Dedifferentiated amniotic fluid mesenchymal stem cell (primary cell): Measurements from ENCODE around the gene ITGB1BP1.

Experiments
- DNase-seq: peaks from one replicate; pipeline ENCODE4 v3.0.0-alpha.2; 2016; ENCODE audit errors: extremely low spot score

Gene ITGB1BP1

DNA sequence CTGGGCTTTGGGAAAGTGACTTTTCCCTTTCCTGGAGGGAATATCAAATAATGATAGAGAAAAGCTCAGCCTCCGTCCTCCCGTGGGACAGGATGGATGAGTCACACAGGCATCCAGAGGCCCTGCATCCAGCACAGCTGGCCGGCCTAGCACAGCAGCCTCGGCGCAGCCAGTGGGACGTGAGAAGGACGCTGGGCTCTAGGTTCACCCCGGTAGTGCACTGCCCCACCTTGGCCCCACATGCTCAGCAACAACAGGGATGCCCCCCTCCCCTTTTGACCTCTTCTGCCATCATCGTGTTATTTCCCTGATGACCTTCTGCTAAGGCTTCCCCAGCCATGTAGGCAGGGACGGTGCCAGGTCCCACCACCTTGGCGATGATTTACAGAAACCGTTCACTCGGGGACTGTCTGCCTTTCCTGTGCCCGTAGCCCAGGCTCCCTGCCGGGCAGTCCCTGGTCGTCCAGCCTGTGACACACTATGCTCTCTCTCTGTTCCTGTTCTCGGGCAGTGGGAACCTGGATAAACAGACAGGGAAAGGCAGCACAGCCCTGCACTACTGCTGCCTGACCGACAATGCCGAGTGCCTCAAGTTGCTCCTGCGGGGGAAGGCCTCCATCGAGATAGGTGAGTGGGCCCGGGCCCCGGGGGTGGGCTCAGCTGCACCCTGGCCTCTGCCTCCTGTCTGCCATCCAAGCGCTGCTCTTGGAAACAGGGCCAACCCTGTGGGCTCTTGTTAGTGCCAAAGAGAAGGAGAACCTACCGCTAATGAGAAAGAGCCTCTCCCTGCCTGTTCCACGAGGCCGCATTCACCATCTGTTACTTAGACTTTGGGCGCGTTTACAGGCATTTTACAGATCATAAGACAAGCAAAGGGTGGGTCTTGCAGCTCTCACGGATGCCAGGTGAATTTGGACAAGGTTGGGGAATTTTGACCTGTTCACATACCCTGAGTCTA lies 44.6 kb downstream of the ITGB1BP1 start:
- DNase-seq: peak; percentile 69

DNA sequence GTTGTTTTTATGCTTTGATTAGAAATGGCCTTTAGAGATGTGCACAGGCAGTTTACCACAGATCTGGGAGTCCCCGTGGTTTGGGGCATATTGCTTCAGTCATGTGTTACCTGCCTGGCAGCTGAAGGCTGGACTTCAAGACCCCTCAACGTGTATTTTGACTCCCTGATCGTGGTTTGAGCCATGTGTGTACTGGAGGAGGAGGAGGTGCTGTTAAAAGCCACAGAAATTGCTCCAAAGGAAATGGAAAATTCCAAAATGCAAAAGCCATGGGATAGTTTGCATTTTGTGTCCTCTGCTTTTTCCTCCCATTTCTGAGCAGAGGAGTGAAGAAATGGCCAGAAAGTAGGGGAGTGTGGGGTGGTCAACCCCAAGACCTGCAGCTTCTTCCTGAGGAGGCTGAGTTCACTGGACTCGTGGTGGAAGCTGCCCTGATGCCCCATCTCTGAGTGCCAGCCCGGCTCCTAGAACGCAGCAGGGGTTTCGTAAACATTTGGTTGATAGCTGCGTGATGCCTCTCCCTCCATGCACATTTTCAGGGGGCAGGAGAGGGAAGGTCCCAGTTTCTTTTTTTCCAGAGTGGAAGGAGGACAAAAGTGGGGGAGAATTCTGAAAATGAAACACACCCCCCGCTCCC lies 45.7 kb downstream of the ITGB1BP1 start:
- DNase-seq: no peak

DNA sequence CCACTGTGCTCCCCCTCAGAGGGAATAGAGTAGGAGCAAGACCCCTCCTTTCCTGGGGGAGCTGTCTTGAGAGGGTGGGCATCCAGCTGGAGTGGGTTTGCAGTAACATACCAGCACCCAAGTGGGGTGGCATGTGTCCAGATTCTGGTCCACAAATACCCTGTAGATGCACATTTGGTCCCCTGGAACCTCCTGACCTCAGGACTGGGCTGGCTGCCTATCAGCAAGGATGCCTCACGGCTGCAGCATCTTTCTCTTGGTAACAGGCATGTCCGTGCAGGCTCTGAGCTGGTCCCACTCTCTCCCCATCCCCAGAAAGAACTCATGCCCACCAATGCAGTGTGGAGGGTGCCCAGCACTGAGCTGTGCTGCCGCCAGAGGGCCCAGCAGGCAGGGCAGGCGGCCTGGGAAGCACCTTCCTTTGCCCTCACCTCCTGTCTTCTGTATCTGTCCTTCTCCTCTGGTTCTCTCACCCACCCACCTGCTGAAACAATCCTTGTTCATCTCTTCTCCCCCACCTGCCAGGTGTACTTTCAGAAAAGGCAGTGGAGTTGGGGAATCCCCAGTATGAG lies 47.4 kb downstream of the ITGB1BP1 start:
- DNase-seq: no peak

DNA sequence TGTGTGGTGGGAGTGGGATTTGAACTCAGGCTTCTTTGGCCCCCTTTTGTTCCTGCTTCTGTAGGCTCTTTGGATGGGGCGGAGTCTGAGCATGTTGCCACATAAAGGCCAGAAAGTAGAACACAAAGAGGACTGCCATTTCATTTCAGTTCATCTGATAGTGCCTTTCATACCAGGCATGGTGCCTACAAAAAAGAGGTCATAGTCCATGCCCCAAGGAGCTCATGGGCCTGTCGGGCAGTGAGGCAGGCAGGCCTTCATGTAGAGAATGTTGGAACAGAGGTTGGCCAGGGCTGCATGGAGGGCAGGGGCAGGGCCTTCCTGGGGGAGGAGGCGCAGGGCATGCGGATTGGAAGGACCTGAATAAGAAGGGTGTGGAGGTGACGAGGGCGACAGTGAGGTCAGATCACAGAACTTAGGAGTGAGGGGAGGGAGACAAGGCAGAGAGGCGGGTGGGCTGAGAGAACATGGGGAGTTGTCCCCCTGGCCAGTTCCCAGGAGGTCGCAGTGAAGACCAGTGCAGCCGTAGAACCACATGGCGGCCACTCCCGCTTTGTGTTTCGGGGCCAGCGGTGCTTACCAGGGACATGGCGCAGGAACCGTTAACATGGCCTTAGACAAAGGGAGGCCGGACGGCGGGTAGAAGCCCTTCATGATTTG lies 49.1 kb downstream of the ITGB1BP1 start:
- DNase-seq: no peak

DNA sequence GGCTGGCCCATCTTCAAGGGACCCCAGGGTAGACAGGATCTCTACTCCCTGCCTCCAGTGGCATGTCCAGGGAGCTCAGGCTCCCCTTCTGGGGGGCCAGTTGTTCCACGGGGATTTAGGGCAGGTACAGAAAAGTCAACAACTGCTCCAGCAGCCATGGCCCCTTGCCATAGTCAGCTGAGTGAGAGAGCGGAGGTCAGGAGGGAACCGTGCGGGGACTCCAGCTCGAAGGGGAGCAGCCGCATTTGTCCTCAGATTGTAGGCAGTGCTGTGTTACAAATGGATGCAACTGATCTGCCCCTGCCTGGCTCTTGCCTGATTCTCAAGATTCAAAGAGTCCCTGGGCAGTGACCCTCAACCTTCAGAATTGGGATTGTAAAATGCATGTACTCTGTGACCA lies 49.9 kb downstream of the ITGB1BP1 start:
- DNase-seq: no peak

DNA sequence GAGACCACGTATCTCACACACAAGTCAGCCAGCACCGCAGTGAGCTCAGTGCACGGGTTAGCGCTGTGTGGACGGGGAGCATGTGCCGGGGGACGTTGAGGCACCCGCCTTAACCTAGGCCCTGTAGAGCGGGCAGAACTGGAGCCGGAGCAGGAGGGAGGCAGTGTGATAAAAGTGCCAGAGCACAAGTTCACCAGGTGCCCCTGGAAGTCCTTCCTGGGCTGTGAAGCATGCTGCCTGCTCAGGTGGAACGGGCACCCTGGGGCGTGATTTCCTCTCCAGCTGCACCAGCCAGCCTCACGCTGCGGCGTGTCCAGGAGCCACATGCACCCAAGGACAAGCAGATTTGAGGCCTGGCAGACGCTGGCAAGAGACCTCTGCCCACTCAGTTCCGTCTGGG lies 50.3 kb downstream of the ITGB1BP1 start:
- no peak for DNase-seq

DNA sequence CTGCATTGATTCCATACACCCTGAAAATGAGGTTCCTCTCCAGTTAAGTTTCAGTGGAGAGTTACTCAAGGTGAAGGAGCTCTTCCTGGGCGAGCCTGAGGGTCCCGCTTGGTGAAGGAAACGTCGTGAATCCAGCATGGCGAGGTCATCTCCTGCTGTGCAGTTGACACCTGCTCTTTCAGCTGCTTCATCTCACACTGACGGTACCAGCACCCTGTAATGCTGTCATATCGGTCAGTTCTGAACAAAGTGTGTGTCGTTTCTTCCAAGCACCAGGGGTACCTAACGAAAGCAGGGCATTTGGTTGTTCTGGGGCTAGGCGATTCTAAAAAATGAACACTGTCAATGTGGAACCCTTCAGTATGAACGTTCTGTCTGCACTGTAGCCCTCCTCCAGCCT lies 52.6 kb downstream of the ITGB1BP1 start:
- no peak for DNase-seq

DNA sequence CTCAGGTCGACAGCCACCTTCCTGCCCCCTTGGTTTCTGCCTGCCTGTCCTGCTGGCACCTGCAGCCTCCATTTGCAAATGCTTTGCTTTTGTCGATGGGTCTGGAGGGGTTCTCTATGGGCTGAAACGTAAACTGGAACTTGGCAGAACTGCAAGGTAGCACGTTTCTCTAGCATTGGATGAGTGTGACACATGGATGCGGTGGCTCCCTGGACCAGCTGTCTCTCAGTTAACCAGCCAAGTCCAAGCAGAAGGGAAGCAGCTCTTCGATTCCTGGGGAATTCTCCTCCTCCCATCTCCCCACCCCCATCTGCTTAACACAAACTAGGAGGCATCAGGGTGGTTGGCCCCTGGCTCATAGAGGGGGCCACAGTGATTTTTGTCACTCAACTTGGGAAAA lies 57.3 kb downstream of the ITGB1BP1 start:
- no peak for DNase-seq

DNA sequence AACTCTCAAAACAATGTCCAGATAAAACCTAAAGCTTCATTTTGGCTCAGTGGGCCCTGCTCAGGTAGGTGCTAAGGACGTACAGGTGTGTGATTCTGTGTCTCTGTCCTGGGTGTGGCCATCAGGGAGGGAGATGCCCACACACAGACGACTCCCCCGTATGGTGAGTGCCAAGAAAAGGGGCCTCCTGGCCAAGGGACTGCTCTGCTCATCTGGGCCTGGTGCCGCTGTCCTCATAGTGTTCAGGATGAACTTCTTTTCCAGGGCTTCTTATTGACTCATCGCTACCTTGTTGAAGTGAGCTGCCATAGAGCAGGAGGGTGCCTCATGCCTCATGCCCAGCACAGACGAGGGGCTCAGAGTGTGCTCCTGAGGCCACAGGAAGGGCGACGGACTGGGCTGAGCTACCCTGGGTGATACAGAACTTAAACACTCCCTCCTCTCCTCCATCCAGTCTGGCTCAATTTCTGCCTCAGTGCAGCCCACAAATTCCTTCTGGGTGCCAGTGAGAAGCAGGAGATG lies 57.8 kb downstream of the ITGB1BP1 start:
- DNase-seq: no peak

DNA sequence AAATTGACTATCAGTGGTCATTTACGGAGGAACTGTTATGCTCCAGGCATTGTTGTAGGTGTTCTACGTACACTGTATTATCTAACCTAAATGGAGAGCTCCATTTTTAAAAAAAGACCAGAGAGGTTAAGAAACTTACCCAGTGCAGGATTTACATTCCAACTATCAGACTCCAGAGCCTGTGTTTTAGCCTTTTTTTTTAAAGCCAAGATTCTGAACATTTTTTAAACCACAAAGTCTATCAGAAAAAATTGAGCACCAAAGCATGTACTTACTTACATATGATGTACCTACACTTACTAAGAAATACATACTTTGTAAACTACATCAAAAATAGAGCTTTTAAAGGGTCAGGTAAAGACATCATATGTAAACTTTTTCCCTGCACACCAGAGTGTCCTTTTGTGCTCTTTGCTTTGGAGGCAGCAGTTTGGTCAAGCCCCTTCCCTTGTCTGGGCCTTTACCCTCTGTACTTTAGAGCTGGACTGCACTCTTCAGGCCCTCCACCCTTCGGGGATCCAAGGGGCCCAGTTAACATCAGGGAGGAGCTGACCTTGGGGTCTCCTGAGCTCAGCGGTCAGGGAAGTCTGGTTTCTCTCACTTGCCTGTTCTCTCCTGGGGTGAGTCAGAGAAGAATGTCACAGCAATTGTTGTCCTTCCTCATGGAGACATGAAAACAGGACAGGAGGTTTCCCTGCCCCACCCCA lies 58.4 kb downstream of the ITGB1BP1 start:
- no peak for DNase-seq

DNA sequence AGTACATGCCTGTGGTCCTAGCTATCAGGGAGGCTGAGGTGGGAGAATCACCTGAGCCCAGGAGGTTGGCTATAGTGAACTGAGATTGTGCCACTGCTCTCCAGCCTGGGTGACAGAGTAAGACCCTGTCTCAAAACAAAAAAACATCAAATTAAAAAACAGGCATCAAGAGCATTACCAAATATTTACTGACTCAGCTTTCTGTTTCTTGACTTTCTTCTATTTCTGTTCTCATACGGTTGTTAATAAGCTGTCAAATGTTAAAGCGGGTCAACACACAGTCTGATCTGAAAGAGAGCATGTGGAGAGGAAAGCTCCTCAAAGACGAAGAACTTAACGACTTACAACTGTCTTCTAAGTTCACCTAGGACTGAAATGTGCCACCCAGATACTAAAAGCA lies 59.0 kb downstream of the ITGB1BP1 start:
- DNase-seq: no peak

DNA sequence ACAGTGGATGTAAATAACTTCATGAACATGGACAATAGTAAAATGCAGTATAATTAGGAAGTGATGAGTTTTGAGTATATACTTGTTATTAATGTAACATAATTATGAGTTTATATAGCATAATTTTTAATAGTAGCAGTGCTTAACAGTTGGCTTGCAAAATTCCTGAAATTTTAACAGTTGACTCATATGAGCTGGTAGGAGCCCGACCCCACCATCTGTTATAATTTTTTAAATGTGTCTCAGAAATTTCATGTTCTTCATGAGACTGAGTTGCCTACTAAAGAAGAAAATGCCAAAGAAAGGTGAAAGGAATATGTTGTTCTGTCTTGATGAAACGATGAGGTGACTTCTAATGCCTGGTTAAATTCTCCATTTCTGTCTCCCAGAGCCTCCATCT lies 62.6 kb downstream of the ITGB1BP1 start:
- no peak for DNase-seq

DNA sequence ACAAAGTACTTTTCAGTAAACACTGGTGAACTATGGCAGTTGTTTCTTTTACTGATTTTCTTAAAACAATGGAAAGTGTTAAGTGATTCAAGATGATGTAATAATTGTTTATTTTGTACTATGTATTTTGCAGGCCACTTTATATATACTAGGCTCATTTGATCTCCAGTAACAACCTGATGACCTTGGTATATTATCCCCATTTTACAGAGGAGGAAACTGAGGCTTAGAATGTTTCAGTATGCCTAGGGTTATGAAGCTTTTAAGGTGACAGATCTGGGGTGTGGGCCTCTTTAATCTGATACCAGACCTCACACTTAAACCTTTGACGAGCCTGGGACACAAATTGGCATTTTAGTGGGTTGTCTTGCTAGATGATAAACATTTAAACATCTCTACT lies 63.2 kb downstream of the ITGB1BP1 start:
- DNase-seq: no peak

DNA sequence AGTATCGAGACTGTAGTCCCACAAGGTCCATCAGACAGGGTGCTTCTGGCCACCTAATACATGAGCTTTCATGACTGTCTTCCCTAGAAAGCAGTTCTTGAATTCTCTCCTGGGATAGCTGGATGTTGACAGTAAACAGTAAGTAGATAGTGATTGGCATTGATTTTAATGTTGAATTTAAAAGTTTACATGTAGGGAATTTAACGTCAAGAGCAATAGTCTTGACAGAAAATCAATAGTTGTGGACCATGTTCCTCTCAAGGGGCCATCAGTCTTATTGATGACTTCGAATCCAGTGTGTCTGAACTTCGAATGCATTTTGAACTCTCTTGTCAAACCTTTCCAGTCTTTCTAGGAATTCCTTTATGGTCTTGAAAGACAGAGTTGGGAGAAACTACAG lies 63.9 kb downstream of the ITGB1BP1 start:
- no peak for DNase-seq

DNA sequence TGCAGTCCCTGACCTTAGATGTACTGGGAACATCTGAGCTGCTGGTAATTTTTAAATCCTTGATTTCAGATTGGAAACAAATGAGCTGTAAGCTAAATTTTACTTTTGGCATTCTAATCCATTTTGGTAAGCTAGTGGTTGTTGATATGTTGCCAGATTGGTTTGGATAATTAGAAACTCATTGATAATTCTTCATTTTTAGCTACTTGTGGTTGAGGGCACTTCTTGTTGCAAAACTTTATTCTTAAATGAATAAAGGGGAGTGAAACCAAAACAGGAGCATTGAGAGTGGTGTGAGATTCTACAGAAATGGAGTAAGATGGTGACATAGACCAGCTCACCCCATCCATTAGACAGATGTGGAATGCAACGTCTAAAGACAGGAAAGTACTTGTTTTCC lies 64.5 kb downstream of the ITGB1BP1 start:
- no peak for DNase-seq

DNA sequence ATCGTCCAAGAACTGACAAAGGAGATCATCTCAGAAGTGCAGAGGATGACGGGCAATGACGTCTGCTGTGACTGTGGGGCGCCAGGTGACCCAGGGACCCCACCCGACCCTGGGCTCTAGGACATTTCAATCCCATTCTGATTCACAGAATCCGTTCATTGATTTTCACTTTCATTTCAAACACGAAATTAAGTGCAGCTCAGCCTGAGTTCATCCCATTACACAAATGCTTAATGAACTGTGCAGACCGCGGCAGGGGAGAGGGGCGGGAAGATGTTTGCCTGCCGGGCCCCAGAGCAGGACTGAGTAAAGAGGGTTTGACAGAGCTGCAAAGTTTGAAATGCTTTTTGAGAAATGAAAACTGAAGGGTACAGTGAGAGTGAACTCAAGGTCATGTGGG lies 67.1 kb downstream of the ITGB1BP1 start:
- DNase-seq: no peak

DNA sequence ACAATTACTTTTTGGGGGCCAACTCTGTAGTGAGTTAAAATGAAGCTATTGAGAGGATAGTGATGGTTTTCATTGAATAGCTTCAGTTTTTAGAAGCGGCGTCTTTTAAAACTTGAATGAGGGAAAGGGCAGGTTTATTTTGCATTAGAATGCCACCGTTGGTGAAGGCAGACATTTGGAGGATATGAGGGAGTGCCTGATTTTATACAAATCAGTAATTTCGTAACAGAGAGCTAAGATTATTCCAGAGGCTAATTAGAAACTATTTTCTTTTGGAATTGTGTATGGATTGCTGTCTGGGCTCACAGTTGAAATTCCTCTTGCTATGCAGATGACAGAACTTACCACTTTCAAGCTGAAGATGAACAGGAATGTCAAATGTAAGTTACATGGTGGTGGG lies 67.6 kb downstream of the ITGB1BP1 start:
- no peak for DNase-seq

DNA sequence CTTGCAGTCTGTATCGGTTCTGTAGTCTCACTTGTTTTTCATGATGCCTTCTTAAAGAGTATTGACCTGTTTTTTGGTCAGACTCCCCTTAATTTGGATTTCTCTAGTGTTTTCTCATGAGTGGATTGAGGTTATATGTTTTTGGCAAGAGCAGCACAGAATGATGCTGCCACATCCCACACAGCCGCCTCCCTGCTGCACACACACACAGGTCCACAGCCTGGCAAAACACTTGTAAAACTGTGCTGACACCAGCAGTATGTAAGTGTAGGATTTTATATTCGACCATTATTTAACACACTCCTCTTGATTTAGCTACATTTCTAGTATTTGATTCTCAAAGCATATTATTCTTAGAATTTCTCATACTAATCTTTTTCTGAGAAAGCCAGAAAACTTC lies 68.1 kb downstream of the ITGB1BP1 start:
- DNase-seq: no peak

DNA sequence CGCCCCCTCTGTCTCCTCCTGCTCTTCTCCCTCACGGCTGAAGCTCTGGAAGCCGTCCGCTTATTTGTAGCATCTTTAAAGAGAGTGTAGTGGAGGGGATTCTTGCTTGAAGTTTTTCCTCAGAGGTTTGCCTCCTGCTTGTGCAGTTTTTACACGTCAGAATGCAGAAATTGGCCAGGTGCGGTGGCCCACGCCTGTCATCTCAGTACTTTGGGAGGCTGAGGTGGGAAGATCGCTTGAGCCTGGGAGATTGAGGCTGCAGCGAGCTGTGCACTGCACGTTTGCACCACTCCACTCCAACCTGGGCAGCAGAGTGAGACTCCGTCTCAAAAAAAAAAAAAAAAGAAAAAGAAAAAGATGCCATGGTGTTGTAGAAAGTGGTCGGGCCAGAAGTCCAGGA lies 69.0 kb downstream of the ITGB1BP1 start:
- DNase-seq: no peak
